Upper lobe of left lung (tissue), 4 donors: Measurements from ENCODE around the gene SSBP3.

Experiments used
- EP300 ChIP-seq, 4 donors: sonication (generic); formaldehyde crosslinking; IDR thresholded peaks; one replicate each; pipeline ENCODE4 v1.5.1; 2017; ENCODE audit warnings: antibody characterized with exemption in 4 of 4, control low read depth in 2 of 4
- POLR2A ChIP-seq, 4 donors: fragments of 450-650 bp; IDR thresholded peaks; one replicate each; pipeline ENCODE4 v1.5.1; 2016 to 2017; ENCODE audit warnings: antibody characterized with exemption in 4 of 4, mild to moderate bottlenecking in 2 of 4

GRCh38 chr1:54289712-54290233, 116.4 kb downstream of the SSBP3 start:
- TF ChIP-seq POLR2A (IDR thresholded peaks at IDR 0.05) (no peak), EP300 (IDR thresholded peaks at IDR 0.05) (no peak)
